Measurements from ENCODE around the gene TPO.

TPO gene

GRCh38 chr2:1553671-1554295, 140.5 kb downstream of the TPO start:
- no peaks in the 10 kb centered on the region for H3K27me3 ChIP-seq (ENCODE audit: insufficient read depth, poor library complexity, severe bottlenecking)
- H3K4me3 ChIP-seq (ENCODE audit: severe bottlenecking) = no peak overlapping the region
- no peak for DNase-seq (ENCODE audit: low spot score)
- H3K36me3 ChIP-seq (ENCODE audit: low read depth) = no peaks in the 10 kb centered on the region
- H3K9me3 ChIP-seq (ENCODE audit: severe bottlenecking) = no peaks in the 10 kb centered on the region
- H3K27ac ChIP-seq (ENCODE audit: poor library complexity, severe bottlenecking) = no peak overlapping the region
- H3K4me1 ChIP-seq (ENCODE audit: insufficient read depth, poor library complexity, severe bottlenecking) = no peaks in the 10 kb centered on the region
- TF ChIP-seq CTCF (IDR thresholded peaks at IDR 0.05; ENCODE audit: poor library complexity, severe bottlenecking) = peak; percentile 39
- peak; percentile 63 for ATAC-seq (ENCODE audit: low read depth)

GRCh38 chr2:1556286-1556685, 143.0 kb downstream of the TPO start:
- TF ChIP-seq CTCF (IDR thresholded peaks at IDR 0.05; ENCODE audit: poor library complexity, severe bottlenecking) = no peak
- Histone ChIP-seq H3K9me3 (ENCODE audit: severe bottlenecking) (no peaks in the 10 kb centered on the region), H3K36me3 (ENCODE audit: low read depth) (no peaks in the 10 kb centered on the region), H3K4me3 (ENCODE audit: severe bottlenecking) (no peak overlapping the region), H3K4me1 (ENCODE audit: insufficient read depth, poor library complexity, severe bottlenecking) (no peaks in the 10 kb centered on the region), H3K27ac (ENCODE audit: poor library complexity, severe bottlenecking) (no peak overlapping the region), H3K27me3 (ENCODE audit: insufficient read depth, poor library complexity, severe bottlenecking) (no peaks in the 10 kb centered on the region)
- DNase-seq (ENCODE audit: low spot score) (no peak), ATAC-seq (ENCODE audit: low read depth) (no peak)

- H3K27ac ChIP-seq (ENCODE audit: poor library complexity, severe bottlenecking) = no peak overlapping the region
- TF ChIP-seq CTCF (IDR thresholded peaks at IDR 0.05; ENCODE audit: poor library complexity, severe bottlenecking) = no peak
- peak; percentile 82 for ATAC-seq (ENCODE audit: low read depth)
- no peaks in the 10 kb centered on the region for H3K36me3 ChIP-seq (ENCODE audit: low read depth)
- no peaks in the 10 kb centered on the region for H3K27me3 ChIP-seq (ENCODE audit: insufficient read depth, poor library complexity, severe bottlenecking)
- H3K9me3 ChIP-seq (ENCODE audit: severe bottlenecking) = no peaks in the 10 kb centered on the region
- H3K4me1 ChIP-seq (ENCODE audit: insufficient read depth, poor library complexity, severe bottlenecking) = no peaks in the 10 kb centered on the region
- H3K4me3 ChIP-seq (ENCODE audit: severe bottlenecking) = no peak overlapping the region
- no peak for DNase-seq (ENCODE audit: low spot score)
These were observed 143.7 kb downstream of the TPO start for GRCh38 chr2:1556776-1557466.

GRCh38 chr2:1557467-1557820, 144.2 kb downstream of the TPO start:
- H3K4me1 ChIP-seq (ENCODE audit: insufficient read depth, poor library complexity, severe bottlenecking) = no peaks in the 10 kb centered on the region
- DNase-seq (ENCODE audit: low spot score) (no peak), ATAC-seq (ENCODE audit: low read depth) (no peak)
- TF ChIP-seq CTCF (IDR thresholded peaks at IDR 0.05; ENCODE audit: poor library complexity, severe bottlenecking) = no peak
- no peaks in the 10 kb centered on the region for H3K27me3 ChIP-seq (ENCODE audit: insufficient read depth, poor library complexity, severe bottlenecking)
- no peaks in the 10 kb centered on the region for H3K36me3 ChIP-seq (ENCODE audit: low read depth)
- no peaks in the 10 kb centered on the region for H3K9me3 ChIP-seq (ENCODE audit: severe bottlenecking)
- no peak overlapping the region for H3K4me3 ChIP-seq (ENCODE audit: severe bottlenecking)
- no peak overlapping the region for H3K27ac ChIP-seq (ENCODE audit: poor library complexity, severe bottlenecking)

- H3K9me3 ChIP-seq (ENCODE audit: severe bottlenecking) = no peaks in the 10 kb centered on the region
- ATAC-seq (ENCODE audit: low read depth) (no peak), DNase-seq (ENCODE audit: low spot score) (no peak)
- H3K4me3 ChIP-seq (ENCODE audit: severe bottlenecking) = no peak overlapping the region
- no peak overlapping the region for H3K27ac ChIP-seq (ENCODE audit: poor library complexity, severe bottlenecking)
- H3K27me3 ChIP-seq (ENCODE audit: insufficient read depth, poor library complexity, severe bottlenecking) = no peaks in the 10 kb centered on the region
- no peak for TF ChIP-seq CTCF (IDR thresholded peaks at IDR 0.05; ENCODE audit: poor library complexity, severe bottlenecking)
- H3K36me3 ChIP-seq (ENCODE audit: low read depth) = no peaks in the 10 kb centered on the region
- no peaks in the 10 kb centered on the region for H3K4me1 ChIP-seq (ENCODE audit: insufficient read depth, poor library complexity, severe bottlenecking)
These were observed 146.4 kb downstream of the TPO start for GRCh38 chr2:1559589-1560175.

Data from RWPE2 (cell line).